Heart left ventricle (tissue), 13 donors: ENCODE results near the gene EDC4.

ENCODE experiments used
- CTCF ChIP-seq, 12 donors: fragments of 200-600 bp; sonication (generic) in 4 of 12; IDR thresholded peaks; one replicate each; pipeline versions ENCODE4 v1.5.0 to v1.8.0; 2018 to 2022; ENCODE audit warnings: antibody characterized with exemption in 12 of 12, mild to moderate bottlenecking in 5 of 12
- POLR2A ChIP-seq, 2 donors: fragments of 450-650 bp; IDR thresholded peaks; one replicate each; pipeline ENCODE4 v1.6.1; 2017; ENCODE audit warnings: antibody characterized with exemption in 2 of 2, mild to moderate bottlenecking in 2 of 2, moderate library complexity in 2 of 2
- donor health status: ischemic (EF 13 %, LVEDD 7.1; RV severe dilation, severe dysfunction).
- donor health status: DM: no; HTN: yes; CAD: no.
- donor health status: DM: no; HTN: no; CAD: no.
- donor health status: ischemic (EF 25% LVEDD 6.9; RV normal size, moderate dysfunction).
- donor health status: ischemic (EF 25% LVEDD 5.7; RV mildly dilated, moderate dysfunction).
- donor health status: ischemic (EF 35%, LVEDD 5.7; RV mildly dilated, moderate dysfunction).
- donor health status: nonischemic (EF 11% LVEDD 7.7; RV severe dilation, severe dysfunction).
- donor health status: DM: yes; HTN: yes; CAD: no.
- donor health status: PGD.
- donor health status: ischemic (EF 29% LVEDD 5.4; RV normal size, mild dysfunction).
- donor health status: nonischemic (EF 23%, LVEDD 6.1; RV moderate dilation, normal function).

DNA sequence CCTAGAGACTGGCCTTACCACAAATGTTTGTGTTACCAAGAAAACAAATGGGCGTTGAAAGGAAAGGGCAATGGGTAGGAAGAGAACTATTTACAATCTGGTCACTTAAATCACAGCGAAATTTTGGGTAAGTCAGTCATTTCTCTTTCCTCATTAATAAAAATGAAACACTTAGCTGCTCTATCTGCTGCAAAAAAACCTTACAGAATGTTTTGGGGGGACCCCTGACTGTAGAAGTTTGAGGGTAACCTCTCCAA, 26.9 kb upstream of the EDC4 start:
- TF ChIP-seq CTCF (IDR thresholded peaks at IDR 0.05), result no peak
- no peak for TF ChIP-seq POLR2A (IDR thresholded peaks at IDR 0.05)
